Erythroblast (primary cell): ENCODE measurements around the gene TGFBR2.

Source experiments
- DNase-seq, 2 experiments: peaks; one replicate each; lab custom pipeline; 2025; lab: John Stamatoyannopoulos, UW
- GATA1 ChIP-seq: IDR thresholded peaks from 2 replicates; pipeline ENCODE4 v1.6.1; 2011; ENCODE audit warnings: low read depth, mild to moderate bottlenecking, control low read depth, low read length, moderate library complexity
- POLR2A ChIP-seq: IDR thresholded peaks from 2 replicates; pipeline ENCODE4 v1.6.1; 2011; ENCODE audit warnings: mild to moderate bottlenecking, low read length

The TGFBR2 gene

GRCh38 chr3:30630238-30631030 lies 24.0 kb downstream of the TGFBR2 start:
- TF ChIP-seq GATA1 (no peak), POLR2A (no peak)
- DNase-seq: no peak

DNA sequence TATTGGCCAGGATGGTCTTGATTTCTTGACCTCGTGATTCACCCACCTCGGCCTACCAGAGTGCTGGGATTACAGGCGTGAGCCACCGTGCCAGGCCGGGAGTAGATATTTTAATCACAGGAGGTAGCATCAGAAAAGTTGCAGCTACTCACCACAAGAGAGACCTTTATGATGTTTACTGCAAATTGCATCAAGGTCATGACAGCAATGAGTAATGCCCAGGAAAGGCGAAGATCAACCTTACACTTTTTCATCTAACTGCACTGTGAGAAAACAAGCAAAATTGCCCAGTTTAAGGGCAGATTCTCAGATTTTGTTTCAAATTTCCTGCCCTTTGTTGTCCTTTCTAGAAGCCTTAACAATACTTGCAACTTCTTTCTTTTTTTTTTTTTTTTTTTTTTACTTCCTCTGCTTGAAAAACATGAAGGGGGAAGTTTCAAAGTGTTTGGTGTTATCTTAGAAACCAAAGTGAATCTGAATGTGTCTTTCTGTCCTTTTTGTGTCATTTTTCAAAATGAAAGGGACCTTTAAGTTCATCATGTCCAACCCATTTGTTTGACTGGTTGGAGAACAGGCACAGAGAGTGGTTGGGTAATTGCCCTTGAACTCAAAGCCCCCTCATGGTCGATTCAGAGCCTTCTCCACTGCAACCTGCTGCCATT lies 25.0 kb downstream of the TGFBR2 start:
- TF ChIP-seq POLR2A: no peak
- TF ChIP-seq GATA1: no peak
- DNase-seq: no peak

GRCh38 chr3:30632065-30632464 lies 25.7 kb downstream of the TGFBR2 start:
- no peak for DNase-seq
- no peak for TF ChIP-seq GATA1
- TF ChIP-seq POLR2A: no peak

DNA sequence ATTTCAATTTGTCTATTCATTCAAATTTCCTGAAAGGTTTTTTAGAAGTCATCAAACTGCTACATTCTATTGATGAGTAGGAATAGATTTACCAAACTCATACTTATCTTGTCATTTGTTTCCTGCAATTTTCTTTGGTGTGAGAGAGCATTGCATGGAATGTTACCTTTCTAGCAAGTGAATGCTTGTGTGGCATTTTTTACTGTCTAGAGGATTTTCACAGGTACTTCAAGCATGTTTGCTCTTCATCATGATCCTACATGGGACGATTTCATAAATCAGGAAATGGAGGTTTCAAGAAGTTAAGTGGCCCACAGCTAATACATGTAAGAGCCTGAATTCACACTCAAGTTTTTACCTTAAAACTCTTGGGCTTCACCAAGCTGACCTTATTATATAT lies 26.1 kb downstream of the TGFBR2 start:
- TF ChIP-seq POLR2A (no peak), GATA1 (no peak)
- DNase-seq: no peak

- DNase-seq: no peak
- TF ChIP-seq GATA1 (no peak), POLR2A (no peak)
These were observed 27.3 kb downstream of the TGFBR2 start for GRCh38 chr3:30633718-30634117.

- TF ChIP-seq GATA1 (no peak), POLR2A (no peak)
These were observed 28.6 kb downstream of the TGFBR2 start for GRCh38 chr3:30634761-30635735.

GRCh38 chr3:30637310-30638219 lies 31.2 kb downstream of the TGFBR2 start:
- DNase-seq: no peak
- TF ChIP-seq GATA1 (no peak), POLR2A (no peak)

More at GRCh38 chr3:30634761-30635735, 28.6 kb downstream of the TGFBR2 start:
- DNase-seq: no peak

DNA sequence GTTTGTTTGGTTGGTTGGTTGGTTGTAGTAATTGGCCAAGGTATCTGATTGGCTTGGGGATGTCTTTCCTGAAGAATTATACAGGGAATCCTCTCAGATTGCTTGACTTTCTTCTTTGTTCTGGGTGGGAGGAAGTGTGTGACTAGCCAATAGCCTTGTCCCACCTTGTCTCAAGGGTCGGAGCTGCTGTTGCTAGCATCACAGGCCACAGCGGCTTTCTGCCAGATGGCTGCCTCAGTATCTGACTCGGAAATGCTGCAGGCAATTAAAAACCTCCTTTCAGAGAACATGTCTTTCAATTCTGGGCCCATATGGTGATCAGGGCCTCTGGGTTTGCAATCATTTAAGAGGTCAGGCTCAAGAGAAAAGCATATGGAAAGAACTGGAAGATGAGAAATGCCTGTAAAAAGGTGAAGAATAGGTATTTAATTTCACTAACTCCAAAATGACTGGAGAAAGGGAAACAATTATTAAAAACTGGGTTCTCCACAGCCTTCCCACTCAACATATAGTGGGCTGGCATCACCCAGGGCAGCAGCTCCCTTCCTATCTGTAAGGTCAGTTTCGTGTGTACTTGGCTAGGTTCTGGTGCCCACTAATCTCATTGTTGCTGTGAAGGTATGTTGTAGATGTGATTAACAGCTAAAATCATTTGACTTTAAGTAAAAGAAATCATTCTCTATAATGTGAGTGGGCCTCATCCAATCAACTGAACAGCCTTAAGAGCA lies 32.4 kb downstream of the TGFBR2 start:
- no peak for DNase-seq

GRCh38 chr3:30639937-30640336 lies 33.5 kb downstream of the TGFBR2 start:
- no peak for DNase-seq
- TF ChIP-seq POLR2A (no peak), GATA1 (no peak)

More for the DNA sequence above, 32.4 kb downstream of the TGFBR2 start:
- TF ChIP-seq GATA1 (no peak), POLR2A (no peak)

GRCh38 chr3:30640851-30641250 lies 34.5 kb downstream of the TGFBR2 start:
- TF ChIP-seq GATA1: no peak
- TF ChIP-seq POLR2A: no peak
- no peak for DNase-seq

- TF ChIP-seq GATA1 (no peak), POLR2A (no peak)
- DNase-seq: no peak
These were observed 35.2 kb downstream of the TGFBR2 start for GRCh38 chr3:30641416-30642251.

- DNase-seq: no peak
- no peak for TF ChIP-seq POLR2A
- no peak for TF ChIP-seq GATA1
These were observed 36.5 kb downstream of the TGFBR2 start for GRCh38 chr3:30642849-30643361.
